ENCODE data around the gene WBP1L. TPM values are rescaled to one million over a fixed set of nuclear protein-coding genes. Genes with fewer than 3 reads are reported as not detected.

WBP1L gene
- polyA plus RNA-seq, 1 donor from 2014 or later = 20.8 TPM

GRCh38 chr10:102743078-102743587 is 615 bp upstream of the WBP1L start:
- H3F3A ChIP-seq (ENCODE audit: insufficient read depth, low read length, poor library complexity, severe bottlenecking) = no peaks in the 10 kb centered on the region
- no peaks in the 10 kb centered on the region for H3K9me2 ChIP-seq (ENCODE audit: insufficient read depth, low read length)

GRCh38 chr10:102744374-102745051 is 765 bp downstream of the WBP1L start:
- TF ChIP-seq SMC3 (conservative IDR thresholded peaks at IDR 0.05; ENCODE audit: poor library complexity) = no peak
- TF ChIP-seq, protein P1, sequence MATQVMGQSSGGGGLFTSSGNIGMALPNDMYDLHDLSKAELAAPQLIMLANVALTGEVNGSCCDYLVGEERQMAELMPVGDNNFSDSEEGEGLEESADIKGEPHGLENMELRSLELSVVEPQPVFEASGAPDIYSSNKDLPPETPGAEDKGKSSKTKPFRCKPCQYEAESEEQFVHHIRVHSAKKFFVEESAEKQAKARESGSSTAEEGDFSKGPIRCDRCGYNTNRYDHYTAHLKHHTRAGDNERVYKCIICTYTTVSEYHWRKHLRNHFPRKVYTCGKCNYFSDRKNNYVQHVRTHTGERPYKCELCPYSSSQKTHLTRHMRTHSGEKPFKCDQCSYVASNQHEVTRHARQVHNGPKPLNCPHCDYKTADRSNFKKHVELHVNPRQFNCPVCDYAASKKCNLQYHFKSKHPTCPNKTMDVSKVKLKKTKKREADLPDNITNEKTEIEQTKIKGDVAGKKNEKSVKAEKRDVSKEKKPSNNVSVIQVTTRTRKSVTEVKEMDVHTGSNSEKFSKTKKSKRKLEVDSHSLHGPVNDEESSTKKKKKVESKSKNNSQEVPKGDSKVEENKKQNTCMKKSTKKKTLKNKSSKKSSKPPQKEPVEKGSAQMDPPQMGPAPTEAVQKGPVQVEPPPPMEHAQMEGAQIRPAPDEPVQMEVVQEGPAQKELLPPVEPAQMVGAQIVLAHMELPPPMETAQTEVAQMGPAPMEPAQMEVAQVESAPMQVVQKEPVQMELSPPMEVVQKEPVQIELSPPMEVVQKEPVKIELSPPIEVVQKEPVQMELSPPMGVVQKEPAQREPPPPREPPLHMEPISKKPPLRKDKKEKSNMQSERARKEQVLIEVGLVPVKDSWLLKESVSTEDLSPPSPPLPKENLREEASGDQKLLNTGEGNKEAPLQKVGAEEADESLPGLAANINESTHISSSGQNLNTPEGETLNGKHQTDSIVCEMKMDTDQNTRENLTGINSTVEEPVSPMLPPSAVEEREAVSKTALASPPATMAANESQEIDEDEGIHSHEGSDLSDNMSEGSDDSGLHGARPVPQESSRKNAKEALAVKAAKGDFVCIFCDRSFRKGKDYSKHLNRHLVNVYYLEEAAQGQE (IDR thresholded peaks at IDR 0.05; ENCODE audit: borderline replicate concordance) = peak; percentile 27
- Histone ChIP-seq H3K9me3 (ENCODE audit: low read length) (no peaks in the 10 kb centered on the region), H3K79me2 (replicated peaks; ENCODE audit: insufficient read depth, low read length) (peaks cover 25% of the 10 kb centered on the region)

More at GRCh38 chr10:102743078-102743587, 615 bp upstream of the WBP1L start:
- peak overlapping the region; percentile 53 for H3K27ac ChIP-seq (ENCODE audit: low read length)
- TF ChIP-seq EZH2 (IDR thresholded peaks at IDR 0.05; ENCODE audit: borderline replicate concordance, insufficient read depth, low read length, poor library complexity, severe bottlenecking) = no peak
- peaks cover 25% of the 10 kb centered on the region for H3K79me2 ChIP-seq (replicated peaks; ENCODE audit: insufficient read depth, low read length)
- H3K4me2 ChIP-seq (ENCODE audit: low read length) = no peak overlapping the region
- H3K9ac ChIP-seq (ENCODE audit: low read length) = peak overlapping the region; percentile 7
- H4K20me1 ChIP-seq (ENCODE audit: insufficient read depth) = no peaks in the 10 kb centered on the region
- no peaks in the 10 kb centered on the region for H3K27me3 ChIP-seq (ENCODE audit: insufficient read depth, low read depth, low read length)
- no peaks in the 10 kb centered on the region for H3K9me3 ChIP-seq (ENCODE audit: low read length)
- peak overlapping the region; percentile 83 for H3K4me3 ChIP-seq (ENCODE audit: low read length)
- peak overlapping the region; percentile 84 for H2AFZ ChIP-seq (ENCODE audit: low read depth, low read length)
- no peaks in the 10 kb centered on the region for H3K36me3 ChIP-seq (ENCODE audit: insufficient read depth, low read length)

GRCh38 chr10:102745157-102745556 is 1.4 kb downstream of the WBP1L start:
- no peaks in the 10 kb centered on the region for H3K36me3 ChIP-seq (ENCODE audit: insufficient read depth, low read length)
- TF ChIP-seq RAD21 (conservative IDR thresholded peaks at IDR 0.05) (no peak), POLR2AphosphoS5 (IDR thresholded peaks at IDR 0.05) (no peak), EZH2 (IDR thresholded peaks at IDR 0.05; ENCODE audit: borderline replicate concordance, insufficient read depth, low read length, poor library complexity, severe bottlenecking) (no peak), EP300 (conservative IDR thresholded peaks at IDR 0.05; ENCODE audit: poor library complexity, severe bottlenecking) (no peak), TAF1 (IDR thresholded peaks at IDR 0.05; ENCODE audit: low read depth) (no peak), SMC3 (conservative IDR thresholded peaks at IDR 0.05; ENCODE audit: poor library complexity) (no peak), MXI1 (conservative IDR thresholded peaks at IDR 0.05; ENCODE audit: poor library complexity, severe bottlenecking) (no peak)
- TF ChIP-seq, protein P2, sequence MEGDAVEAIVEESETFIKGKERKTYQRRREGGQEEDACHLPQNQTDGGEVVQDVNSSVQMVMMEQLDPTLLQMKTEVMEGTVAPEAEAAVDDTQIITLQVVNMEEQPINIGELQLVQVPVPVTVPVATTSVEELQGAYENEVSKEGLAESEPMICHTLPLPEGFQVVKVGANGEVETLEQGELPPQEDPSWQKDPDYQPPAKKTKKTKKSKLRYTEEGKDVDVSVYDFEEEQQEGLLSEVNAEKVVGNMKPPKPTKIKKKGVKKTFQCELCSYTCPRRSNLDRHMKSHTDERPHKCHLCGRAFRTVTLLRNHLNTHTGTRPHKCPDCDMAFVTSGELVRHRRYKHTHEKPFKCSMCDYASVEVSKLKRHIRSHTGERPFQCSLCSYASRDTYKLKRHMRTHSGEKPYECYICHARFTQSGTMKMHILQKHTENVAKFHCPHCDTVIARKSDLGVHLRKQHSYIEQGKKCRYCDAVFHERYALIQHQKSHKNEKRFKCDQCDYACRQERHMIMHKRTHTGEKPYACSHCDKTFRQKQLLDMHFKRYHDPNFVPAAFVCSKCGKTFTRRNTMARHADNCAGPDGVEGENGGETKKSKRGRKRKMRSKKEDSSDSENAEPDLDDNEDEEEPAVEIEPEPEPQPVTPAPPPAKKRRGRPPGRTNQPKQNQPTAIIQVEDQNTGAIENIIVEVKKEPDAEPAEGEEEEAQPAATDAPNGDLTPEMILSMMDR (IDR thresholded peaks at IDR 0.05; ENCODE audit: poor library complexity, severe bottlenecking) = no peak
- TF ChIP-seq, protein P1 (IDR thresholded peaks at IDR 0.05; ENCODE audit: borderline replicate concordance) = no peak
- H2AFZ ChIP-seq (ENCODE audit: low read depth, low read length) = no peak overlapping the region
- peak overlapping the region; percentile 86 for H3K9ac ChIP-seq (ENCODE audit: low read length)
- H3F3A ChIP-seq (ENCODE audit: insufficient read depth, low read length, poor library complexity, severe bottlenecking) = no peaks in the 10 kb centered on the region
- H4K20me1 ChIP-seq (ENCODE audit: insufficient read depth) = no peaks in the 10 kb centered on the region
- no peak overlapping the region for H3K27ac ChIP-seq (ENCODE audit: low read length)
- peak overlapping the region; percentile 93 for H3K4me2 ChIP-seq (ENCODE audit: low read length)
- no peaks in the 10 kb centered on the region for H3K27me3 ChIP-seq (ENCODE audit: insufficient read depth, low read depth, low read length)
- H3K4me3 ChIP-seq (ENCODE audit: low read length) = peak overlapping the region; percentile 83
- H3K79me2 ChIP-seq (replicated peaks; ENCODE audit: insufficient read depth, low read length) = peaks cover 25% of the 10 kb centered on the region
- no peaks in the 10 kb centered on the region for H3K9me3 ChIP-seq (ENCODE audit: low read length)
- H3K9me2 ChIP-seq (ENCODE audit: insufficient read depth, low read length) = no peaks in the 10 kb centered on the region

More at GRCh38 chr10:102744374-102745051, 765 bp downstream of the WBP1L start:
- Histone ChIP-seq H4K20me1 (ENCODE audit: insufficient read depth) (no peaks in the 10 kb centered on the region), H3K27me3 (ENCODE audit: insufficient read depth, low read depth, low read length) (no peaks in the 10 kb centered on the region), H2AFZ (ENCODE audit: low read depth, low read length) (peak overlapping the region; percentile 35), H3K4me2 (ENCODE audit: low read length) (peak overlapping the region; percentile 93), H3F3A (ENCODE audit: insufficient read depth, low read length, poor library complexity, severe bottlenecking) (no peaks in the 10 kb centered on the region), H3K9me2 (ENCODE audit: insufficient read depth, low read length) (no peaks in the 10 kb centered on the region), H3K27ac (ENCODE audit: low read length) (peak overlapping the region; percentile 75), H3K4me3 (ENCODE audit: low read length) (peak overlapping the region; percentile 83), H3K36me3 (ENCODE audit: insufficient read depth, low read length) (no peaks in the 10 kb centered on the region), H3K9ac (ENCODE audit: low read length) (peak overlapping the region; percentile 86)
